GM18873 (cell line): Measurements from ENCODE around the gene TREML1.
"Not testable (repeated sequence)": the region's sequence is repeated elsewhere in the genome, so short reads cannot be mapped to it uniquely, and the experiment has no call there.

Source experiments
- ATAC-seq: cut with Tn5 transposase; IDR thresholded peaks from one replicate; pipeline ENCODE4 v1.9.1; 2021; ENCODE audit warnings: mild to moderate bottlenecking, moderate library complexity, moderate number of reproducible peaks; ENCODE audit not compliant: unreplicated experiment, low FRiP score

The TREML1 gene, protein sequence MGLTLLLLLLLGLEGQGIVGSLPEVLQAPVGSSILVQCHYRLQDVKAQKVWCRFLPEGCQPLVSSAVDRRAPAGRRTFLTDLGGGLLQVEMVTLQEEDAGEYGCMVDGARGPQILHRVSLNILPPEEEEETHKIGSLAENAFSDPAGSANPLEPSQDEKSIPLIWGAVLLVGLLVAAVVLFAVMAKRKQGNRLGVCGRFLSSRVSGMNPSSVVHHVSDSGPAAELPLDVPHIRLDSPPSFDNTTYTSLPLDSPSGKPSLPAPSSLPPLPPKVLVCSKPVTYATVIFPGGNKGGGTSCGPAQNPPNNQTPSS

DNA sequence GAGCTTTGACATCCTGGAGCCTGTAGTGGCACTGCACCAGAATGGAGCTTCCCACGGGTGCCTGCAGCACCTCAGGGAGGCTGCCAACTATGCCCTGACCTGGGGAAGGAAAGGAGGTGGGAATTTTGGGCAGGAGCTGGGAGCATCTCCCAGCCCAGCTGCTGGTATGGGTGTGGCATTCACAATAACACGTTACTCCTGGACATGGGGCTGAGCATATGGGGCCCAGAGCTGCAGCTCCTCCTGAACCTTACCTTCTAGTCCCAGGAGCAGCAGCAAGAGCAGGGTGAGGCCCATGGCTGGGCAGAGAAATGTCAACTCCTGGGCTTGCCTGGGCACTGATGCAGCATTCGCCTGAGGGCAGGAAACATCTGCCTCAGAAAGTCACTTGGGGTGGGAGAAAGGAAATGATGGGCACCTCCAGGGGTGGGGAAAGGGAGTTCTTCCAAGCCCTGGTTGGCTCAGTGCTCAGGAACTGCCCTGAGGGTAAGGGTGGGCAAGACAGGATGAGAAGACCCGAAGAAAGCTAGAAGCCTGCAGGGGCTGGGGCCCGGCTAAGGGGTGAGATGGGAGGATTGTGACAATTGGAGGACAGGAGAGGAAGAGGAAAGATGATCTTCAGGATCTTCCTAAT is at the start of gene TREML1:
Gene TREML1, minus strand, starts transcription at position 356 of the 634 bp plus-strand sequence. Its CDS starts 59 bp downstream, at position 297.
- no peak for ATAC-seq

DNA sequence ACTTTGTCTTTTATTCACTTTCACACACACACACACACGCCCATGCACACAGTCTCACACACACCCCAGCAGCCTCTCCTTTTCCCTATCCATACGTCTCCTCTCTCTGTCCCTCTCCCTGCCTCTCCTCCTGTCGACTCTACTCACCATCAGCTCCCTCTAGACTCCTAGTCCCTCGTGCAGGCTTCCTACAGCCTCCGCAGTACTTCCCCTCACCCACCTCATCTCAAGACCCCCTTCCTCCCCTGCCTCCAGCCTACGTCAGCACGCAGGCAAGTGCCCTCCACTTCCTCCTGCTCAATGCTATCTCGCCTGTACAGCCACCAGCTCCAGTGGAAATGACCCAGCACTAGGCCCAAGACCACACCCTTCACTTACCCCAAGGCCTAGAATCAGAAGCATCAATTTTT is 47.6 kb upstream of the TREML1 start:
- ATAC-seq: no peak

DNA sequence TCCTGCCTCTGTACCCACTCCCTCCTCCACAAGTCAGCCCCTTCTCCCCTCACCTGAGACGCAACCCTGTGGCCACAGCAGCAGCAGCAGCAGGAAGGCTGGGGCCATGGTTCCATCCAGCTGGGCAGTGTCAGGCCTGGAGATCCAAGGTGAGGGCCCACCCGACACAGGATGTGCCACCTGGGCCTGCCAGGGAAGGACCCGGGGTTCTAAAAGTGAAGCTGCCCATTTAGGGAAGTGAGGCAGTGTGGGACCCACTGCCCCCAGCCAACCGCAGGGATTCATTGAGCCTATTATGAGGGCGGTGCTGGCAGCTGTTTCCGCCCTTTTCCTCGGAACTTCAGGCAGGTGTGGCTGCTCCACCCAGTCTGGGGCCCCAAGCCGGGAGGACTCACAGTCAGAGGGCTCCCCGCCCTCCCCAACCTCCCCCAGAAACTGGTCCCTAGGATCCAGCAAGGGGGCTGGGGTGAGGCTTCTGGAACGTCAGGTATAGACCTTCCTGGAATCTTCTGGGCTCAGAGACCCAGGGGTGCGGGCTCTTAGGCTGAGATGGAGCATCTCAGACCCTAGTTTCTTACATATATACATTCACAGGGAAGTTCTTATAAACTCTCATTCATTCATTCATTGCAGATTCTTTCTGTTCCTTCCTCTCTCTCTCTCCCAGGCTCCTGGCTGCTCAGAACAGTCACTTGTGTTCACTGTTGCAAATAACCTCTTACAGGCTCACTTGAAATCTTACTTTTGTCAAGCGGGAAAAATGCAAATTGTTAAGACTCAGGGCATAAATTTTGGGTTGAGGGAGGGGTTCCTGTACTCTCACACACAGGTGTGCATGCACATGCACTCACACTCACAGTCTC is 47.0 kb upstream of the TREML1 start, which contains the start of gene TREML2:
Gene TREML2, minus strand, starts transcription at position 249 of the 863 bp plus-strand sequence. Its CDS starts 141 bp downstream, at position 108.
- no peak for ATAC-seq

DNA sequence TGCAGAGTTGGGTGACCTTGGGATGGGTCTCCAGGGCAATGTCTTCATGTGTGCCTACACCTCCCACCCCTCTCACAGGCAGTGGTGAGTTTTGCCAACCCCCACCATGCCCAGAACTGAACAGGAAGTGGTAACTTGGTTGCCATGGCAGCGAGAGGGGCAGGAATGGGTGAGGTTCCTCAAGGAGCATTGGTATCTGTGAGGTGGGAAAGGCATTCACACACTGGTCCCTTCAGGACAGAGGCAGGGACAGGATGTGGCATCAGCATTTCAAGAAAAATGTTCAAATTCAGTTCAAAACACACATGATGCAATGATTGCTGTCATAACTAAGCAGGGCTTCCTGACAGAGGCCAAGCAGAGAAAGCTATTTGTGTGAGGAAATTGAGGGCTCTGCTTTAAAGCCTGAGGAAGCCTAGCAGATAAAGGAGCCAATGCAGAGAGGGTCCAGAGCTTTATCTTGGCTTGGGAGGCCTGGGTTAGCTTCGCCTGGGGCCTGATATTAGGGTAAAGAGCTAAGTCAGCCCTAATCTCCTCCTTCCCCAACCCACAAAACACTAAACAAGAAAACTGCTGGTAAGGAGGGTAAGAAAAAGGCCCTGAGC is 46.3 kb upstream of the TREML1 start:
- ATAC-seq: no peak

DNA sequence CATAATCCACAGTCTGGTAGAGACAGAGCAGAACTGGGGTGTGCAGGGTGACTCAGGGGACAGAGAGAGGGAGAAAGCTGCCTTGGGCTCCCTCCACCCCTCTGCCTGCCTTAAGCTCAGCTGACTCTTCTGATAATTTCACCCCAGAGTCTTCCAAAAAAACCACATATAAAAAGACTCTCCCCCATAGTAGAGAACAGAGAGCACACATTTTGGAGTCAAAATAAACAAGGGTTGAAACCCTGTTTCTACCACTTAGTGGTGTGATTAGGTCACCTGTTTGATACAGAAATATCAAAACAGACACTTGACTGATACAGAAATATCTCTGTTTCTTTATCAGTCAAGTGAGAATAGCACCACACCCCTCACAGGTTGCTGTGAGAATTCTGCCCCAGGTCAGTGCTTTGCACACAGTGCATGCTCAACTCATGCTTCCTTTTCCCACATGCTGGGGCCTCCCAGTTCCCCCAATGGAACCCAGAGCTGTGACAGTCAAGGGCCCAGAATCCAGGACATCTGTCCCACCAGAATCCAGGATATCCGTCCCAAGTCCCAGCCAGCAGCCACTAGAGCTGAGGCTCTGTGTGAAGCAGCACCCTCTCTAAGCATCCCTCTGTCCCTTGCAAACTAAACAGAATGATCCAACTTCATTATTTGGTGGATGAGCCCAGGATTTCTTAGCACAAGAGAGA is 45.6 kb upstream of the TREML1 start:
- no peak for ATAC-seq

DNA sequence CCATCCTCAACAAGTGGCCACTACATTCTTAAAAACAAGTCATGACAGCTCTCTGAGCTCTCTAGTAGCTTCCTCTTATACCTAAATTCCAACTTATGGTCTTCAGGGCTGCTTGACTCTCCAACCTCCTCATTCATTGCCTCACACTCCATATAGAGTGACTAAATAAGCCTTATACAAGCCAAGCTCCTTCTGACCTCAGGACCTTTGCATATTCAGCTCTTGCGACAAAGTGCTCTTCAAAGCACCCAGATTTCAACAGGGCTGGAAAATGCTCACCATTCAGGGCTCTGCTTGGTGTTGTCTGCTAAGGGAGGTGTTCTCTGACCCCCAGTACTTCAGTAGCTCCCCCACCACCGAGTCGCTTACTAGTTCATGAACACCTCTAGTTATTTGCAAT is 43.1 kb upstream of the TREML1 start:
- no peak for ATAC-seq

DNA sequence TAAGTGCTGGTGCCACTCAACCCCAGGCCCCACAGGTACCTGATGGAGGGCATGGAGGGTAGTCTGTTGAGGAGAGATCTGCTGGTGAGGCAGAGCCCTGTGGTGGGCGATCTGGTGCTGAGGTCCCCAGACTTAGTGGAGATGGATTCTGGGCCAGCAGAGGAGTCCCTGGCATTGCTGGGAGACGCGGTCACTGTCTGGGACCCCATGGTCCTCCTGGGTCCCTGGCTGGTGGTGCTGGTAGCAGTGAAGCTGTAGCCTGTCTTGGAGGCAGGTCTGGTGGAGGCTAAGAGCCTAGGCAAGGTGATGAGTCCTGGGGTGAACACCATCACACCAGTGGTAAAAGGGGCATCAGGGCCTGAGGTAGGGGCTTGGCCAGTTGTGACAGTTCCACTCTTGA is 40.2 kb upstream of the TREML1 start:
- no peak for ATAC-seq

DNA sequence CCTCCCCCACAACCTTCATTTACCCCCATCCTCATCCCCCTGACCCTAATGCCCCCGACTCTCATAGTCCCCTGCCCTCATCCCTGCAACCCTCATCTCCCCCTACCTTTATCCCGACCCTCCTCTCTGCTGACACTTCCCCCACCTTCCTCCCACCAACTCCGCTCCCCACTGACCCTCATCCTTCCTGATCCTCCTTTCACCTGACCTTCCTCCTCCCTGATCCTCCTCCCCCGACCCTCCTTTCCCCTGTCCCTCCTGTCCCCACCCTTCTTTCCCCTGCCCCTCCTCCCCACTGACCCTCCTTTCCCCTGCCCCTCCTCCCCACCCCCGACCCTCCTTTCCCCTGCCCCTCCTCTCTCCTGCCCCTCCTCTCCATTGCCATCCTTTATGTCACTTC is 39.7 kb upstream of the TREML1 start:
- no peak for ATAC-seq

DNA sequence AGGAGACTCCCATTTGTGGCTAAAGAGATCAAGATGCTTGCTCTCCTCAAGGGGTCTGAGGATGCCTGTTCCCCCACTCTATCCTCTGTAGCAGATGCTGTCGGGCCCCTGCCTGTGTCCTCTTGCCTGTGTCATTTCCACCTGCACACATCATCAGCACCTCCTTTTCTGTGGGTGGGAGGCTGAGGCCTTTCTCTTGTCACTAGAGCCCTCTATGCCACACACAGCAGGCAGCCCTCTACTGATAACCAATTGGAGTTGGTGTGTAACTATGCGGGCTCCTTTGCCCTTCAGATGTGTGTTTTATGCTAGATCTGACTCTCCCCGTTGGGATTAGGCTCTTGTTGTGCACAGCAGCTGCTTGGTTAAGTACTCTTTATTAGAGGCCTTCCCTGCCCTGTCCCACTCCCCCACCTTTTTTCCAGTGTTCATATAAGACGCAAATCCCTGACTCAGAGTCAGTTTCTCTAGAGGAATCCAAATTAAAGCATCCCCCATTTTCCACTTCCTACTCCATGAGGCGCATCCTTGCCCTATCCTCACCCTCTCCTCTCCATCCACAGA is 39.1 kb upstream of the TREML1 start:
- ATAC-seq: no peak

DNA sequence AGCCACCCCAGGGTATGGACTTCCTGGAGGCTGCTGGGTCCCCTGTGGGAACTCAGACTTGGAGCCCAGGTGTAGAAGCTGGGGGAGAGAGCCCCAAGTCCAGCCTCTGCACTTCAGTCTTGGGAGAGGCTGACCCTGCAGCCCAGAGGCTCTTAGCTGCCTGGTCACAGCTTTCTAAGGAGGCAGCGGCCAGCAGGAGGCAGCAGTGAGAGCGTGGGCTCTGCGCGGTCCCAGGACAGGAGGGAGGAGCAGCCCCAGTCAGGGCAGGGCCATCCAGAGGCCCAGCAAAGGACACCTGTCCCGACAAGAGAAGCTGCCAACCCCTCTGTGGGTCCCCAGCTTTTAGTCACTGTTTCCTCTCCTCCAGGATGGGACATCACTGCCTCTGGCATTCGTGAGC is 37.4 kb upstream of the TREML1 start:
- no peak for ATAC-seq

DNA sequence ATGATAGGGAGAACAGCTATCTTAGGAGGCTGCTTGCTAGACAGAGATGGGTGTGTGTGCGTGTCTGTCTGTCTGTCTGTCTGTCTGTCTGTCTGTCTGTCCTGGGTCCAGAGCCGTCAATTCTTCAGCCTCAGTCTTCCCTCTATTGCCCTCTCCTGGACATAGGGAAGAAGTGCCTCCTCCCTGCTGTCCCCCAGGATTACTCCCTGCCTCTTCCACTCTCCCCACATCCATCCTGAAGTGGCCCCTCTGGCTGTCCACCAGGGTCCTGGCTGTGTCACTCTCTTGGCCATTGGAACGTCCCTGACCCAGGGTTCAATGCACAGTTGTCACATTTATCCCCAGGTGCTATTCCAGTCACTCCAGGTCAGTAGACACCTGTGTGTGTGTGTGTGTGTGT is 36.6 kb upstream of the TREML1 start:
- no peak for ATAC-seq

DNA sequence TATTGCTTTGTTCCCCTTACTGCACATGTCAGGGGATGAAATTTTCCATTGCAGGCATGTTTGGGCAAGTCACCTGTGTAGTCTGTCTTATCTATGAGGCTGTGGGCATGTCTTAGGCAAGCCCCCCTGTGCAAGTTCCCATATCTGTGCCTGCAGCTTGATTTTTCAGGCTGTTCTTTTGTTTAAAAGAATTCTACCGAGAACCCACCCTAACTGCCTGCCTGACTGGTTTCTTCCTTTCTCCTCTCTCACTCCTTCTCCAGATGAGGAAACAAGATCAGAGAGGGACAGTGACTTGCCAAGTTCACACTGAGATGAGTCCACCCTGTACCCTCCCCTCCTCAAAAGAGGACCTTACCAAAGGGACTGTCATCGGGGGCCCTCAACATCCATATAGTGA is 35.8 kb upstream of the TREML1 start:
- ATAC-seq: no peak

DNA sequence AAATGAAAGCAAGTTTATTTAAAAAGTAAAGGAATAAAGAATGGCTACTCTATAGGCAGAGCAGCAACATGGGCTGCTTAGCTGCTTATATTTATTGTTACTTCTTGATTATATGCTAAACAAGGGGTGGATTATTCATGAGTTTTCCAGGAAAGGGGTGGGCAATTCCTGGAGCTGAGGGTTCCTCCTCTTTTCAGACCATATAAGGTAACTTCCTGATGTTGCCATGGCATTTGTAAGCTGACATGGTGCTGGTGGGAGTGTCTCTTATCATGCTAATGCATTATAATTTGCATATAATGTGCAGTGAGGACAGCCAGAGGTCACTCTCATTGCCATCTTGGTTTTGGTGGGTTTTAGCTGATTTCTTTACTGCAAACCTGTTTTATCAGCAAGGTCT is 34.9 kb upstream of the TREML1 start:
- ATAC-seq: not testable (repeated sequence)

DNA sequence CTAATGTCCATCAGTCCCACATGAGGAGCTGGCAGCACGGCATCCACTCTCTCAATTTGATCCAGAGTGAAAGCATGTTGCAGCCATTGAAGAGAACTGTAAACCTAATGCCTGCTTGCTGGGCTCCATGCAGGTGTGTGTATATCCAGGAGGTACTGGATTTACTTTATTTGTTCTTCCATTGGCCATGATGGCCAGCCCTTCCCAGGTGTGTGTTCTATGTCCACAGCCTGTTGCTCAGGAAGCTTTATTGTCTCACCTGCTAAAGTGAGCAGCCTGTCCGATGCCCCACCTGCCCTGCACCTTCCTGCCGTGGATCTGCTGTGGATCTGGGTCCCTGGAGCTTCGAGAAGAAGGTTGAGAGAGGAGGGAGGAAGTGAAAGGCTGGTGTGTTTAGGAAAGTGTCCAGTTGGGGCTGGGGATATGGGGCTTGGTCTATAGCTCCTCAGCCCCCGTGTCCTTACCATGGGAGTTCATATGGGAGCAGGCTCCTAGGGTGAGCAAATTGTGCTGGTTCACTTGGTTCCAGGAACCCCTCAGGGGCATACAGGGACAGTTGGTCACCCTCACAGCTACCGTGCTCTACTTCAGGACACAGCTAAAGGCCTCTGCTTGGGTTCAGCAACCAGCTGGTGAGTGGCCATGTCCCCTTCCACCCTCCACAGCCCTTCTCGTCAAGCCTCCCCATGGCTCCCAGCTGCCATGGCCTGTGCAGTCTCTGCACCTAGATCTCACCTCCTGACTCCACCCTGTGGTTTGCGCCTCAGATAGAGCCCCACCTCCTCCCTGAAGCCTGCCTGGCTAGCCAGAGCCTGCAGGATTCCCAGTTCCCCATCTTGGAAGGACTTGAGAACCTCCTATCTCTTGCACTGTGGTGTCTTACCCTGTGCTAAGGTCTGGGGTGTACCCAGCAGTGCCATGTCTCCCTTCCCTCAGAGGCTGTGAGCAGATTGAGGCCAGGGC is 34.1 kb upstream of the TREML1 start:
- ATAC-seq: no peak

DNA sequence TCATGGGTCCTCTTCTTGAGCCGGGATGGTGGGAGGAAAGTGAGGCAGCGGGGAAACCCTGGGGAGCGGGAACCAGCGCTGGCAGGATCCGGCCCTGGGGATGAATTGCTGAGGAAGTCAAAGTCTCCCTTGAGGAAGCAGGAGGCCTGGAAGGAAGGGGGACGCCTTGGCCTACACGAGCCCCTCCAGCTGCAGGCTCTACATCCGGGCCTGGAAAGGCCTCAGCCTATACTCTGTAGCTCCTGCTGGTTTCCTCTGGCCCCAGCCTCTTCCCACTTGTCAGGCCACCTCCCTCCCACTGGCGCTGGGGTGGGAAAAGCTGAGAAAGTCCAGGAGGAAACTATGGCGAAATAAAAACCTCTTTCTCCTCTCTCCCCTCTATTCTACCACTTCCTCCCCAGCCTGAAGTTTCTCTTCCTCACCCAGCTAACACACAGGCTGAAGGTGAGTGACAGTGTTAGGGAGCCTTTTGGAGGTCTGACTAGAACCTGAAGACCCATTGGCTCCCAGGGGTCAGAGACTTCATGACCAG is 31.9 kb upstream of the TREML1 start:
- no peak for ATAC-seq

DNA sequence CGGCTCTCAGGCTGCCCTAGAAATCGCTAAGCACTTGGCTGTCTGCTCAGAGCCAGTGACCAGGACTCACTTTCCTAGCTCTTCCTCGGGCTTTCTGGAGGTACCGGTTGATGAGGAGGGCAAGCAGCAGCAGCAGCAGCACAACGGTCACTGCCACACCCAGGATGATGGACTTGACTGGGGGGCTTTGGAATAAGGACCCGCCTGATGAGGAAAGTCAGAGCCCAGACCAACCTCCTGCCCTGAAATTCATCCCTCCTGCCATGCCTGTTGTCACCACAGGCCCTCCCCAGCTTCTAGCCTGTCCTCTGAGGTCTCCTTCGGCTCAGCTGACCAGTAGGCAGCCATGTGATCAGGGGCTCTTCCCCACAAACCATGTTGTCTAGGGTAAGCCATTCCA is 30.6 kb upstream of the TREML1 start:
- no peak for ATAC-seq

DNA sequence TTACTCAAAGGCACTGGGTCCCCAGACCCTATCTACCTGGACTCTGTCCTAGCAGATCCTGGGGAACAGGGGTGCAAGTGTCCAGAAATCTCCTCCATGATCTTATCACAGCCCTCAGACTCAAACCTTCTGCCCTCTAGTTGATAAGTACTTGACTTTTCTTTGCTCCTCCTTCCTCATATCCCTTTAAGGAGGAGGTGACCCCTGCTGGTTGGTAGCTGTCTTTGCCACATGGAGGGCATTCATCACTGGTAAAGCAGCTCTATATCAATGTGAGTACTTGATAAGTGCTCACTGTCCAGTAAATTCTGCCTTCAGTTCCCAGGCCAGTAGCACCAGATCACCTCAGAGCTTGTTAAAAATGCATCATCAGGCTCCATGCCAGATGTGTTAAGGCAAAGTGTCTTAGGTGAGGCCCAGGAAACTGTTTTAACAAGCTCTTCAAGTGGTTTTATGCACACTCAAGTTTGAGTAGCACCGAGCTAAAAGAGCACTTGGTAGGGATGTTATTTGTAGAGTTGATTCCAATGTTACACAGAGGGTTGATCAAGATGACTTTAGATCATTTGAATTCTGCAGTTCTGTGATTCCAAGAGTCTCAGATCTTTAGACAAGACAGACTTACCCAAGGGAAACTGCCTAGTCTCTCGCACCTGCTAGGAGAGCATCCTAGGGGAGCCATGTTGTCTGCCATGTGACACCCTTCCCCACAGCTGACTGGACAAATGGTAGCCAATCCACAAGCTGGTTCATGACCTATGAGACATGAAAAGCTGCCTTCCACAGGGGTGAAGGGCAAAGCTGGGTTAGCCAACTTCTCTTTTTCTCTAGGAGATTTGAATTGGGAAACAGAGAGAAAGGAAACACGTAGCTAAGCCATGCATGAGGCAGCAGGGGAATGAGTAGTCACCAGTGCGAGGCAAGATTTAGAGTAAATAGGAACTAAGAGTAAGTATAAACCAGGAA is 28.2 kb upstream of the TREML1 start:
- peak; percentile 52 for ATAC-seq
